ENCODE measurements around the gene FN1.

DNA sequence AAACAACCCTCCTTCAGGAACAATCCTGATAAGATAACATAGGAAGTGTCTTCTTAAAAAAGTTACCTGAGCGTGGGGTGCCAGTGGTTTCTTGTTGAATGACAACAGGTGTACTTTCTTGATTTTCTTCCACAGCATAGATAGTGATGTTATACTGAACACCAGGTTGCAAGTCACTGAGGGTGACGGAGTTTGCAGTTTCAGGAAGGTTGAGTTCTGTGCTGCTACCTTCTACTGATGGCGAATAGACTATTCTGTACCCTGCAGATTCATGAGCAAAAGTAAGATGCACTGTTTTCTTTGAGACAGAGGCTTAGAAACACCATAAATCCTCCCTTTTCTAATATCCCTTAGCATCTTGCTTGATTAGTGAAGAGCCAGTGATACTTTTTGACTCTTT lies 28.8 kb downstream of the FN1 start:
- TF ChIP-seq POLR2A (IDR thresholded peaks at IDR 0.05) (no peak), POLR2AphosphoS5 (IDR thresholded peaks at IDR 0.05) (no peak)
- TF ChIP-seq, protein P1, sequence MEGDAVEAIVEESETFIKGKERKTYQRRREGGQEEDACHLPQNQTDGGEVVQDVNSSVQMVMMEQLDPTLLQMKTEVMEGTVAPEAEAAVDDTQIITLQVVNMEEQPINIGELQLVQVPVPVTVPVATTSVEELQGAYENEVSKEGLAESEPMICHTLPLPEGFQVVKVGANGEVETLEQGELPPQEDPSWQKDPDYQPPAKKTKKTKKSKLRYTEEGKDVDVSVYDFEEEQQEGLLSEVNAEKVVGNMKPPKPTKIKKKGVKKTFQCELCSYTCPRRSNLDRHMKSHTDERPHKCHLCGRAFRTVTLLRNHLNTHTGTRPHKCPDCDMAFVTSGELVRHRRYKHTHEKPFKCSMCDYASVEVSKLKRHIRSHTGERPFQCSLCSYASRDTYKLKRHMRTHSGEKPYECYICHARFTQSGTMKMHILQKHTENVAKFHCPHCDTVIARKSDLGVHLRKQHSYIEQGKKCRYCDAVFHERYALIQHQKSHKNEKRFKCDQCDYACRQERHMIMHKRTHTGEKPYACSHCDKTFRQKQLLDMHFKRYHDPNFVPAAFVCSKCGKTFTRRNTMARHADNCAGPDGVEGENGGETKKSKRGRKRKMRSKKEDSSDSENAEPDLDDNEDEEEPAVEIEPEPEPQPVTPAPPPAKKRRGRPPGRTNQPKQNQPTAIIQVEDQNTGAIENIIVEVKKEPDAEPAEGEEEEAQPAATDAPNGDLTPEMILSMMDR (IDR thresholded peaks at IDR 0.05) = no peak

Data from stomach (tissue), 4 donors.